HCT116 (cell line): ENCODE results near the gene HIPK2. TPM values are rescaled to one million over a fixed set of nuclear protein-coding genes. Genes with fewer than 3 reads are reported as not detected.

Experiments used
- ATAC-seq: fragments of 200-7000 bp; cut with Tn5 transposase; 2 replicates; pipeline ENCODE4 v1.9.1; 2020; ENCODE audit warnings: mild to moderate bottlenecking, moderate library complexity
- BruUV-seq: library from RNA; stranded (reverse); fragments of 400-500 nt; replicated peaks from 2 replicates; lab custom pipeline; 2021; lab: Mats Ljungman, UMichigan
- CTCF ChIA-PET: fragments of 300-600 bp; sonication (Branson Sonifier 250); formaldehyde crosslinking; loops from one replicate; lab custom pipeline; 2021; ENCODE audit warnings: antibody characterized with exemption; lab: Charles Lee
- POLR2A ChIA-PET: fragments of 300-600, 350-600 bp; sonication (Branson Sonifier 250); formaldehyde crosslinking; loops from one replicate; lab custom pipeline; 2021; ENCODE audit warnings: antibody characterized with exemption; lab: Charles Lee
- RAD21 ChIA-PET, 2 experiments: fragments of 300-600 bp; sonication (Branson Sonifier 250); formaldehyde crosslinking; loops; one replicate each; lab custom pipeline; 2023; ENCODE audit warnings: low total read pairs in 2 of 2; ENCODE audit not compliant: uncharacterized antibody in 2 of 2, unreplicated experiment in 2 of 2, low non-redundant PET in 1 of 2; lab: Charles Lee
- DNase-seq: peaks from one replicate; pipeline ENCODE4 v3.0.0-alpha.2; 2010; ENCODE audit warnings: low read depth, low spot score
- H2AFZ ChIP-seq: fragments of 200-600 bp; shearing (Covaris generic), sonication (generic); 2 replicates; pipeline ENCODE4 v1.6.1; 2017; ENCODE audit warnings: low read depth, mixed run types, mixed read lengths, antibody characterized with exemption, low read length; ENCODE audit not compliant: poor library complexity, severe bottlenecking
- H3K27ac ChIP-seq: 2 replicates; pipeline ENCODE4 v1.5.1; 2012; ENCODE audit warnings: low read depth, low read length
- H3K27me3 ChIP-seq: fragments of 200-600 bp; sonication (generic); 2 replicates; pipeline ENCODE4 v1.6.1; 2016; ENCODE audit warnings: mixed run types, low read length, mixed read lengths; ENCODE audit not compliant: insufficient read depth
- H3K36me3 ChIP-seq, 2 experiments: fragments of 200-500 bp in 1 of 2; fragments of 200-600 bp in 1 of 2; sonication (Bioruptor generic) in 1 of 2; sonication (generic) in 1 of 2; 2 replicates each; pipeline versions ENCODE4 v1.5.1 to v1.6.1; 2014 to 2016; ENCODE audit warnings: low read length in 2 of 2, inconsistent platforms in 1 of 2, mixed read lengths in 1 of 2, mixed run types in 1 of 2; ENCODE audit not compliant: insufficient read depth in 2 of 2, control insufficient read depth in 1 of 2
- H3K4me1 ChIP-seq, 2 experiments: fragments of 200-600 bp in 1 of 2; sonication (generic) in 1 of 2; 2 replicates each; pipeline versions ENCODE4 v1.5.1 to v1.6.1; 2012 to 2017; ENCODE audit warnings: low read length in 2 of 2, inconsistent platforms in 1 of 2, mild to moderate bottlenecking in 1 of 2, mixed read lengths in 1 of 2, mixed run types in 1 of 2, moderate library complexity in 1 of 2; ENCODE audit not compliant: insufficient read depth in 2 of 2, control insufficient read depth in 1 of 2
- H3K4me2 ChIP-seq: fragments of 200-600 bp; sonication (generic); 2 replicates; pipeline ENCODE4 v1.6.1; 2017; ENCODE audit warnings: mixed run types, low read length, mixed read lengths
- H3K4me3 ChIP-seq, 2 experiments: fragments of 200-600 bp in 1 of 2; sonication (generic) in 1 of 2; replicated peaks in 1 of 2; 2 replicates each; pipeline ENCODE4 v1.5.1; 2011 to 2016; ENCODE audit warnings: low read length in 2 of 2, control low read depth in 1 of 2, low read depth in 1 of 2, mild to moderate bottlenecking in 1 of 2, mixed read lengths in 1 of 2, mixed run types in 1 of 2
- H3K79me2 ChIP-seq: fragments of 200-600 bp; sonication (generic); 2 replicates; pipeline ENCODE4 v1.6.1; 2017; ENCODE audit warnings: mild to moderate bottlenecking, mixed run types, low read length, moderate library complexity, mixed read lengths; ENCODE audit not compliant: insufficient read depth
- H3K9ac ChIP-seq: fragments of 200-600 bp; sonication (generic); 2 replicates; pipeline ENCODE4 v1.6.1; 2016; ENCODE audit warnings: low read length, mixed read lengths
- H3K9me2 ChIP-seq: fragments of 200-600 bp; sonication (generic), shearing (Covaris generic); 2 replicates; pipeline ENCODE4 v1.6.1; 2017; ENCODE audit warnings: mixed run types, mild to moderate bottlenecking, moderate library complexity; ENCODE audit not compliant: insufficient read depth
- H3K9me3 ChIP-seq, 2 experiments: fragments of 200-500 bp in 1 of 2; fragments of 200-600 bp in 1 of 2; sonication (Bioruptor generic) in 1 of 2; sonication (generic) in 1 of 2; 2 replicates each; pipeline ENCODE4 v1.6.1; 2014 to 2017; ENCODE audit warnings: low read length in 2 of 2, mixed read lengths in 2 of 2, inconsistent platforms in 1 of 2, low read depth in 1 of 2, mild to moderate bottlenecking in 1 of 2, mixed run types in 1 of 2, moderate library complexity in 1 of 2; ENCODE audit not compliant: control insufficient read depth in 1 of 2, insufficient read depth in 1 of 2
- H4K20me1 ChIP-seq: fragments of 200-600 bp; sonication (generic), shearing (Covaris generic); 2 replicates; pipeline ENCODE4 v1.6.1; 2017; ENCODE audit warnings: mixed run types, mild to moderate bottlenecking, moderate library complexity; ENCODE audit not compliant: insufficient read depth
- ATF3 ChIP-seq: IDR thresholded peaks from 2 replicates; pipeline ENCODE4 v1.6.1; 2012
- CEBPB ChIP-seq: IDR thresholded peaks from 2 replicates; pipeline ENCODE4 v1.6.1; 2012; ENCODE audit warnings: low read depth
- CTCF ChIP-seq, 3 experiments: fragments of 200-600 bp in 1 of 3; sonication (generic) in 1 of 3; IDR thresholded peaks in 2 of 3; conservative IDR thresholded peaks in 1 of 3; 2 replicates each; pipeline ENCODE4 v1.5.1; 2012 to 2017; ENCODE audit warnings: low read depth in 2 of 3, low read length in 2 of 3, antibody characterized with exemption in 1 of 3, borderline replicate concordance in 1 of 3, control low read depth in 1 of 3, mild to moderate bottlenecking in 1 of 3, mixed read lengths in 1 of 3, mixed run types in 1 of 3, moderate library complexity in 1 of 3; ENCODE audit not compliant: insufficient read depth in 1 of 3
- EGR1 ChIP-seq: IDR thresholded peaks from 2 replicates; pipeline ENCODE4 v1.6.1; 2012; ENCODE audit warnings: low read depth
- ELF1 ChIP-seq: IDR thresholded peaks from 2 replicates; pipeline ENCODE4 v1.6.1; 2012; ENCODE audit warnings: low read depth, borderline replicate concordance
- EZH2 ChIP-seq: fragments of 200-600 bp; sonication (generic); IDR thresholded peaks from 2 replicates; pipeline ENCODE4 v1.6.1; 2017; ENCODE audit warnings: antibody characterized with exemption, mixed run types
- EZH2phosphoT487 ChIP-seq: fragments of 200-600 bp; IDR thresholded peaks from 2 replicates; pipeline ENCODE4 v1.6.1; 2018; ENCODE audit warnings: antibody characterized with exemption, borderline replicate concordance
- FOSL1 ChIP-seq: IDR thresholded peaks from 2 replicates; pipeline ENCODE4 v1.6.1; 2012; ENCODE audit warnings: low read depth
- JUND ChIP-seq: IDR thresholded peaks from 2 replicates; pipeline ENCODE4 v1.6.1; 2012
- POLR2A ChIP-seq: IDR thresholded peaks from 2 replicates; pipeline ENCODE4 v1.7.0; 2011; ENCODE audit warnings: borderline replicate concordance; ENCODE audit not compliant: insufficient read depth, insufficient read length; ENCODE audit errors: extremely low read depth
- POLR2AphosphoS5 ChIP-seq: IDR thresholded peaks from 2 replicates; pipeline ENCODE4 v1.6.1; 2011; ENCODE audit warnings: mild to moderate bottlenecking, low read depth, low read length, moderate library complexity
- RAD21 ChIP-seq: IDR thresholded peaks from 2 replicates; pipeline ENCODE4 v1.6.1; 2012; ENCODE audit warnings: low read depth, mild to moderate bottlenecking
- REST ChIP-seq: IDR thresholded peaks from 2 replicates; pipeline ENCODE4 v1.6.1; 2012; ENCODE audit warnings: low read depth
- SIN3A ChIP-seq: IDR thresholded peaks from 2 replicates; pipeline ENCODE4 v1.6.1; 2012; ENCODE audit warnings: low read depth
- ZBTB33 ChIP-seq: IDR thresholded peaks from 2 replicates; pipeline ENCODE4 v1.6.1; 2011; ENCODE audit warnings: mild to moderate bottlenecking, low read length, moderate library complexity; ENCODE audit not compliant: insufficient replicate concordance; ENCODE audit errors: extremely low read depth
- ZFX ChIP-seq: fragments of 450-650 bp; IDR thresholded peaks from 2 replicates; pipeline ENCODE4 v1.6.1; 2017
- intact Hi-C: fragments of 100-400 bp; cut with micrococcal nuclease; formaldehyde crosslinking; loops from 2 replicates; pipeline ENCODE4 v1.10.0; 2022
- total RNA-seq: library from RNA; stranded (reverse); gene quantifications from one replicate; pipeline ENCODE4 v1.2.1, GENCODE V29; 2021; ENCODE audit not compliant: unreplicated experiment

The HIPK2 gene
- total RNA-seq, 1 experiment from 2014 or later: 49.5 TPM

GRCh38 chr7:139693651-139694388 is 84.0 kb downstream of the HIPK2 start (continued):
- no peak for TF ChIP-seq ZFX
- no peak for TF ChIP-seq EGR1

GRCh38 chr7:139692723-139693122 is 85.1 kb downstream of the HIPK2 start:
- H3K36me3 ChIP-seq: no peaks in the 10 kb centered on the region
- H3K9me2 ChIP-seq: no peaks in the 10 kb centered on the region
- DNase-seq (no peak), ATAC-seq (no peak)
- H4K20me1 ChIP-seq: no peaks in the 10 kb centered on the region
- no peak overlapping the region for H2AFZ ChIP-seq
- H3K4me1 ChIP-seq: peaks cover 10 to 13% of the 10 kb centered on the region in 2 experiments
- no peak overlapping the region for H3K4me2 ChIP-seq
- no peak overlapping the region for H3K9ac ChIP-seq
- ChIA-PET CTCF (no interaction called here), RAD21 (no interaction called here), POLR2A (interaction anchor here (0.5 kb wide), 1 partner anchor 113 kb away, joined by 4 read pairs; no protein-coding TSS in a partner anchor)
- BruUV-seq: no TSS peak
- intact Hi-C loops: no loop called here
- H3K4me3 ChIP-seq: no peak overlapping the region
- peaks cover 2% of the 10 kb centered on the region; the same call in 1 of the 2 replicates for H3K79me2 ChIP-seq
- no peaks in the 10 kb centered on the region for H3K27me3 ChIP-seq
- H3K27ac ChIP-seq: no peak overlapping the region
- H3K9me3 ChIP-seq: no peaks in the 10 kb centered on the region
- no peak for TF ChIP-seq ATF3
- TF ChIP-seq POLR2AphosphoS5: no peak
- no peak for TF ChIP-seq CEBPB
- TF ChIP-seq EGR1: no peak
- no peak for TF ChIP-seq ELF1
- TF ChIP-seq EZH2: no peak
- no peak for TF ChIP-seq CTCF (IDR thresholded peaks at IDR 0.05 in 2 of 3, conservative IDR thresholded peaks at IDR 0.05 in 1 of 3; ENCODE audit: borderline replicate concordance in 1 of 3, insufficient read depth in 1 of 3, low read depth in 2 of 3, low read length in 2 of 3)
- no peak for TF ChIP-seq FOSL1
- no peak for TF ChIP-seq RAD21
- TF ChIP-seq SIN3A: no peak
- TF ChIP-seq JUND: no peak
- TF ChIP-seq EZH2phosphoT487: no peak
- no peak for TF ChIP-seq REST
- TF ChIP-seq POLR2A: no peak
- TF ChIP-seq ZBTB33: no peak
